Right lobe of liver (tissue), 6 donors: ENCODE measurements around the gene P4HA1. TPM values are rescaled to one million over a fixed set of nuclear protein-coding genes. Genes with fewer than 3 reads are reported as not detected.

Source experiments
- ATAC-seq, 4 donors: fragments of 200-7000 bp; cut with Tn5 transposase; one replicate each; pipeline ENCODE4 v1.9.1; 2020; ENCODE audit warnings: mild to moderate bottlenecking in 4 of 4, moderate library complexity in 4 of 4
- DNase-seq, 3 donors: peaks; one replicate each; pipeline ENCODE4 v3.0.0-alpha.2; 2020
- H3K27ac ChIP-seq, 3 donors: fragments of 200-600 bp; one replicate each; pipeline ENCODE4 v1.8.0; 2022
- H3K27me3 ChIP-seq, 2 donors: fragments of 200-600 bp; one replicate each; pipeline ENCODE4 v1.8.0; 2022
- H3K36me3 ChIP-seq, 4 donors: fragments of 200-600 bp; sonication (generic) in 1 of 4; one replicate each; pipeline versions ENCODE4 v1.5.1 to v1.8.0; 2017 to 2022; ENCODE audit warnings: control low read depth in 1 of 4
- H3K4me1 ChIP-seq, 4 donors: fragments of 200-600 bp; sonication (generic) in 1 of 4; one replicate each; pipeline versions ENCODE4 v1.5.1 to v1.8.0; 2017 to 2022; ENCODE audit warnings: control low read depth in 1 of 4
- H3K4me3 ChIP-seq, 3 donors: fragments of 200-600 bp; one replicate each; pipeline ENCODE4 v1.8.0; 2022
- H3K9me3 ChIP-seq, 4 donors: fragments of 200-600 bp; sonication (generic) in 1 of 4; one replicate each; pipeline versions ENCODE4 v1.5.1 to v1.8.0; 2017 to 2022; ENCODE audit warnings: control low read depth in 1 of 4
- CTCF ChIP-seq, 4 donors: fragments of 200-600 bp in 3 of 4; fragments of 450-650 bp in 1 of 4; IDR thresholded peaks; one replicate each; pipeline versions ENCODE4 v1.5.1 to v1.8.0; 2016 to 2022; ENCODE audit warnings: antibody characterized with exemption in 4 of 4, mild to moderate bottlenecking in 2 of 4
- POLR2A ChIP-seq: fragments of 450-650 bp; IDR thresholded peaks from one replicate; pipeline ENCODE4 v1.6.1; 2017; ENCODE audit warnings: antibody characterized with exemption, mild to moderate bottlenecking
- WGBS: methylation state at CpG from one replicate; pipeline ENCODE4 v1.1.6; 2018; ENCODE audit warnings: low coverage, low lambda C conversion rate; ENCODE audit not compliant: insufficient coverage; ENCODE audit errors: missing lambda C conversion rate; 5-methylcytosine and 5-hydroxymethylcytosine counted together
- intact Hi-C, 2 donors: fragments of 100-400 bp; cut with DNase I; formaldehyde crosslinking; loops; one replicate each; pipeline versions ENCODE4 v1.11.2 to v1.14.1; 2022
- total RNA-seq, 6 experiments: library from RNA; depleted of rRNA in 2 of 6; stranded (reverse); fragments of >200 nt in 2 of 6; fragmentation: NEBNext Ultra II Directional in 3 of 6; extraction: Animal tissue kit (Norgen Biotek cat#: 25700) in 3 of 6; gene quantifications; one replicate each; pipeline versions ENCODE4 v1.1.0 to v1.2.4, GENCODE V29; 2016 to 2023
- donor health status: DM: no; HTN: yes; CAD: no.
- donor health status: DM: no; HTN: no; CAD: no.
- donor health status: DM: no; HTN: no; CAD: no.
- donor health status: DM: no; HTN: yes; CAD: no.
- donor health status: DM: no; HTN: yes; CAD: no.

Gene P4HA1
- total RNA-seq, 6 experiments from 2014 or later, result 6.2 to 67.8 (median 26.2) TPM

DNA sequence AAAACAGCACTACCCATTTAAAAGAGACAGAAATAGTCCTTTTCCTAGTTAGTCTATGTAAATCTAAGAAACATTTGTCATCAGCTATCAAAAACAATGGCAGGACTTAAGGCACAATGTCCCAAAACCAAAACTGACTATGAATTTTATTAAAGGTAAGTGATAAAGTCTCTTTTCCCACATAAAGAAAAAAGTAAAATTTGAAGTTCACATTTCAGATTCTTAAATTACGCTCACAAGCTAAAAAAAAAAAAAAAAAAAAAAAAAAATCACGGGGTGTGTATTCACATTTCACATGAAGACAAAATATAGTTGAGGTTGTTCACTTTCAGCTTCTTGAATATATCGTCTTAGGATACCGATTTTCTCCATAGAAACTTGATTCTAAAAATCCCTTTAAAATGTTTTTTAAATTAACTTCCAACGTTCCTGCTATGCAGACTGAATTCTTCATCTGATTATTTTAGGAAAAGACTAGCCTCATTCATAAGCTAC lies 1.6 kb downstream of the P4HA1 start:
- Histone ChIP-seq H3K4me1 (peaks cover 0 to 22% (median 0%) of the 10 kb centered on the region in 4 donors), H3K36me3 (no peaks in the 10 kb centered on the region), H3K4me3 (peak overlapping the region; percentile 73 to 93 (median 77)), H3K9me3 (no peaks in the 10 kb centered on the region), H3K27ac (peak overlapping the region; percentile 95 to 100 (median 98)), H3K27me3 (no peaks in the 10 kb centered on the region)
- TF ChIP-seq CTCF (IDR thresholded peaks at IDR 0.05), result no peak
- no peak for TF ChIP-seq POLR2A
- ATAC-seq (no peak), DNase-seq (no peak)
- WGBS, result 2% methylated on average over 5 of the region's 5 CpGs
- intact Hi-C loops, result no loop called here

GRCh38 chr10:73093922-73094850 lies 2.5 kb downstream of the P4HA1 start:
- H3K9me3 ChIP-seq, result no peaks in the 10 kb centered on the region
- DNase-seq, result no peak
- no peaks in the 10 kb centered on the region for H3K36me3 ChIP-seq
- no peaks in the 10 kb centered on the region for H3K27me3 ChIP-seq
- ATAC-seq, result no peak
- WGBS, result 11% methylated on average over 2 of the region's 2 CpGs
- TF ChIP-seq POLR2A, result no peak
- no peak for TF ChIP-seq CTCF (IDR thresholded peaks at IDR 0.05)
- intact Hi-C loops, result no loop called here
- H3K4me1 ChIP-seq, result peaks cover 0 to 30% (median 0%) of the 10 kb centered on the region in 4 donors
- H3K4me3 ChIP-seq, result peak overlapping the region; percentile 73 to 93 (median 77)
- peak overlapping the region; percentile 95 to 100 (median 98) for H3K27ac ChIP-seq

DNA sequence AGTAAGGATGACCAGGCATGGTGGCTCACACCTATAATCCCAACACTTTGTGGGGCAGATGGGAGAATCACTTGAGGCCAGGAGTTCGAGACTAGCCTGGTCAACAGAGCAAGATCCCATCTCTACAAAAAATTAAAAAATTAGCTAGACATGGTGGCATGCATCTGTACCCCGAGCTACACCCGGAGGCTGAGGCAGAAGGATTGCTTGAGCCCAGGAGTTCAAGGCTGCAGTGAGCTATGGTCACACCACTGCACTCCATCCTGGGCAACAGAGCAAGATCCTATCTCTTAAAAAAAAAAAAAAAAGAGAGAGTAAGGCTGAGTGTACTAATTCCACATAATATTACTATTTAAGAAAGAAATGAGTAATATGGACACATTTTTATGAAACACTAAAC lies 3.8 kb downstream of the P4HA1 start:
- no peaks in the 10 kb centered on the region for H3K27me3 ChIP-seq
- H3K9me3 ChIP-seq, result no peaks in the 10 kb centered on the region
- H3K27ac ChIP-seq, result peak overlapping the region in 1 of 3 donors; percentile 52
- H3K36me3 ChIP-seq, result no peaks in the 10 kb centered on the region
- ATAC-seq (no peak), DNase-seq (no peak)
- no peak overlapping the region for H3K4me3 ChIP-seq
- WGBS, result 97% methylated on average over 3 of the region's 3 CpGs
- intact Hi-C loops, result no loop called here
- no peak for TF ChIP-seq POLR2A
- TF ChIP-seq CTCF (IDR thresholded peaks at IDR 0.05), result no peak
- H3K4me1 ChIP-seq, result peaks cover 0 to 44% (median 4%) of the 10 kb centered on the region in 4 donors

DNA sequence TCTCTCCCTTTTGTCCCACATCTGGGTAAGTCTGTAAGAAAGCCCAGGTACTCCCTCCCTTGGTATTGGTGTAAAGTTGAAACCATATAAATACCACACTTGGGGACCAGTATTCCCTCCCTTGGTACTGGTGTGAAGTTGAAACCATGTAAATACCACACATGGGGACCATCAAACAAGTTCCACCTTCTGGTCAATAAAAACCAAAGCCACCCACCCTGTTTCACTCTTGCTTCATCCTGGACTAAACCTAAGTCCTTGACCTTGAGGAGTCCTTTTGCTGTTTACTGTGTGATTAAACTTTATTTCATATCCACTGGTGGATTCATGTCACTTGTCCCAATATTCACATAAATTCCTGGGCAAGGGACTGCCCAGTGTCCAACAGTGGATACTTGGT lies 8.4 kb downstream of the P4HA1 start:
- Histone ChIP-seq H3K27ac (peak overlapping the region in 1 of 3 donors; percentile 60), H3K36me3 (no peaks in the 10 kb centered on the region), H3K9me3 (no peaks in the 10 kb centered on the region), H3K4me3 (no peak overlapping the region), H3K27me3 (no peaks in the 10 kb centered on the region), H3K4me1 (peaks cover 0 to 57% (median 8%) of the 10 kb centered on the region in 4 donors)
- intact Hi-C loops, result no loop called here
- TF ChIP-seq CTCF (IDR thresholded peaks at IDR 0.05) (no peak), POLR2A (no peak)
- ATAC-seq, result peak; percentile 19 to 37 (median 27)
- no peak for DNase-seq
